B cell (primary cell): ENCODE measurements around the gene DACT2. TPM values are rescaled to one million over a fixed set of nuclear protein-coding genes. Genes with fewer than 3 reads are reported as not detected.

Source experiments
- ATAC-seq: fragments of 200-7000 bp; cut with Tn5 transposase; one replicate; pipeline ENCODE4 v1.10.0; 2021; ENCODE audit warnings: low read depth, mild to moderate bottlenecking, moderate number of reproducible peaks, moderate library complexity
- CTCF ChIA-PET: fragments of 350-600 bp; sonication (Branson Sonifier 250); formaldehyde crosslinking; loops from one replicate; lab custom pipeline; 2021; ENCODE audit warnings: antibody characterized with exemption, inconsistent platforms; lab: Charles Lee
- POLR2A ChIA-PET: fragments of 350-600 bp; sonication (Branson Sonifier 250); formaldehyde crosslinking; loops from one replicate; lab custom pipeline; 2021; ENCODE audit warnings: antibody characterized with exemption; lab: Charles Lee
- DNase-seq: peaks from one replicate; pipeline ENCODE4 v3.0.0; 2013
- H2AFZ ChIP-seq: 2 replicates; pipeline ENCODE4 v1.6.1; 2012; ENCODE audit warnings: mild to moderate bottlenecking, low read depth, low read length; ENCODE audit not compliant: insufficient read depth, poor library complexity, severe bottlenecking
- H3K27ac ChIP-seq, 2 donors: 1 replicate in 1 of 2; 2 replicates in 1 of 2; pipeline ENCODE4 v1.5.1; 2012 to 2013; ENCODE audit warnings: low read length in 2 of 2, mild to moderate bottlenecking in 2 of 2, moderate library complexity in 1 of 2
- H3K27me3 ChIP-seq, 4 experiments: fragments of 200-600 bp in 1 of 4; sonication (generic) in 1 of 4; replicated peaks in 1 of 4; 1 replicate in 2 of 4; 2 replicates in 2 of 4; pipeline versions ENCODE4 v1.6.1 to v1.7.0; 2013 to 2016; ENCODE audit warnings: low read length in 3 of 4, mild to moderate bottlenecking in 2 of 4, mixed read lengths in 1 of 4, moderate library complexity in 1 of 4; ENCODE audit not compliant: insufficient read depth in 4 of 4, control insufficient read depth in 3 of 4; ENCODE audit errors: control extremely low read depth in 1 of 4
- H3K36me3 ChIP-seq, 2 experiments: replicated peaks in 1 of 2; 1 replicate in 1 of 2; 2 replicates in 1 of 2; pipeline versions ENCODE4 v1.6.1 to v1.7.1; 2013; ENCODE audit warnings: low read length in 1 of 2; ENCODE audit not compliant: insufficient read depth in 2 of 2, control insufficient read depth in 1 of 2; ENCODE audit errors: control extremely low read depth in 1 of 2, extremely low read depth in 1 of 2
- H3K4me1 ChIP-seq, 2 donors: fragments of 200-600 bp in 1 of 2; sonication (generic) in 1 of 2; 1 replicate in 1 of 2; 2 replicates in 1 of 2; pipeline versions ENCODE4 v1.5.1 to v1.6.1; 2013 to 2017; ENCODE audit warnings: low read length in 2 of 2; ENCODE audit not compliant: control insufficient read depth in 2 of 2, insufficient read depth in 2 of 2
- H3K4me2 ChIP-seq: replicated peaks from 2 replicates; pipeline ENCODE3; 2012; ENCODE audit warnings: mild to moderate bottlenecking, low read depth, low read length; ENCODE audit not compliant: poor library complexity, severe bottlenecking
- H3K4me3 ChIP-seq, 5 experiments: fragments of 200-600 bp in 1 of 5; sonication (generic) in 1 of 5; 1 replicate in 3 of 5; 2 replicates in 2 of 5; pipeline versions ENCODE4 v1.5.1 to v1.7.0; 2011 to 2016; ENCODE audit warnings: low read length in 4 of 5, mild to moderate bottlenecking in 4 of 5, low read depth in 2 of 5, control low read depth in 1 of 5, moderate library complexity in 1 of 5; ENCODE audit not compliant: insufficient read depth in 1 of 5; ENCODE audit errors: control extremely low read depth in 1 of 5, extremely low read depth in 1 of 5
- H3K79me2 ChIP-seq: fragments of 200-600 bp; sonication (generic); one replicate; pipeline ENCODE4 v1.6.0; 2016; ENCODE audit warnings: low read length; ENCODE audit not compliant: control insufficient read depth, insufficient read depth
- H3K9ac ChIP-seq: fragments of 200-600 bp; sonication (generic); 2 replicates; pipeline ENCODE4 v1.6.1; 2017; ENCODE audit warnings: mild to moderate bottlenecking, low read length, moderate library complexity
- H3K9me3 ChIP-seq, 3 donors: one replicate each; pipeline versions ENCODE4 v1.6.1 to v1.7.1; 2013; ENCODE audit warnings: low read length in 2 of 3; ENCODE audit not compliant: control insufficient read depth in 2 of 3, insufficient read depth in 1 of 3; ENCODE audit errors: control extremely low read depth in 1 of 3
- H4K20me1 ChIP-seq: 2 replicates; pipeline ENCODE4 v1.6.0; 2012; ENCODE audit warnings: mild to moderate bottlenecking, low read length; ENCODE audit not compliant: insufficient read depth, control insufficient read depth, poor library complexity, severe bottlenecking
- H3K27ac Mint-ChIP-seq: one replicate; pipeline ENCODE4 v1.8.0; 2021; ENCODE audit warnings: mixed read lengths
- H3K27me3 Mint-ChIP-seq: one replicate; pipeline ENCODE4 v1.8.0; 2021; ENCODE audit warnings: mixed read lengths
- H3K4me1 Mint-ChIP-seq: one replicate; pipeline ENCODE4 v1.8.0; 2021; ENCODE audit warnings: mixed read lengths
- H3K4me3 Mint-ChIP-seq: one replicate; pipeline ENCODE4 v1.8.0; 2021; ENCODE audit warnings: mixed read lengths
- H3K9me3 Mint-ChIP-seq: one replicate; pipeline ENCODE4 v1.8.0; 2022; ENCODE audit warnings: mixed read lengths; ENCODE audit not compliant: insufficient read depth
- CTCF ChIP-seq: fragments of 200-600 bp; IDR thresholded peaks from one replicate; pipeline ENCODE4 v1.8.0; 2022; ENCODE audit warnings: antibody characterized with exemption, mild to moderate bottlenecking
- EZH2 ChIP-seq: IDR thresholded peaks from 2 replicates; pipeline ENCODE4 v1.6.1; 2012; ENCODE audit warnings: borderline replicate concordance, low read depth, mild to moderate bottlenecking, moderate library complexity, low read length; ENCODE audit not compliant: insufficient read depth, poor library complexity, severe bottlenecking
- WGBS: methylation state at CpG from one replicate; pipeline ENCODE4 v1.1.5; 2013; ENCODE audit warnings: missing lambda C conversion rate; ENCODE audit not compliant: insufficient coverage; 5-methylcytosine and 5-hydroxymethylcytosine counted together
- intact Hi-C: fragments of 100-400 bp; cut with micrococcal nuclease; formaldehyde crosslinking; loops from one replicate; pipeline ENCODE4 v1.10.0; 2022
- polyA plus RNA-seq: library from polyadenylated mRNA; depleted of rRNA; stranded (reverse); fragments of >200 nt; gene quantifications from 2 replicates; pipeline ENCODE4 v1.2.3, GENCODE V29; 2012
- total RNA-seq, 2 donors: library from RNA; stranded (reverse); fragments of 120-200 nt in 1 of 2; gene quantifications; 1 replicate in 1 of 2; 2 replicates in 1 of 2; pipeline versions ENCODE4 v1.2.3 to v1.2.4, GENCODE V29; 2013 to 2022

The DACT2 gene
- total and polyA plus RNA-seq, 2 donors (not counting 1 experiment from before 2014, with no cell fraction given), result not detected

- 94% methylated on average over 14 of the region's 16 CpGs for WGBS
- Histone ChIP-seq H2AFZ (no peak overlapping the region), H3K4me3 (no peak overlapping the region), H3K4me1 (no peaks in the 10 kb centered on the region), H3K27me3 (no peaks in the 10 kb centered on the region), H3K4me2 (no peak overlapping the region), H3K9me3 (peaks cover 0 to 7% (median 0%) of the 10 kb centered on the region in 3 donors), H3K36me3 (no peaks in the 10 kb centered on the region), H3K9ac (no peak overlapping the region), H3K79me2 (no peaks in the 10 kb centered on the region), H3K27ac (no peak overlapping the region), H4K20me1 (no peaks in the 10 kb centered on the region)
- no peak for TF ChIP-seq CTCF
- no peak for TF ChIP-seq EZH2
- Mint-ChIP-seq H3K27ac (no peak overlapping the region), H3K9me3 (no peaks in the 10 kb centered on the region), H3K4me1 (no peaks in the 10 kb centered on the region), H3K27me3 (peaks cover 4% of the 10 kb centered on the region), H3K4me3 (no peak overlapping the region)
- ChIA-PET CTCF (no interaction called here), POLR2A (no interaction called here)
- intact Hi-C loops, result no loop called here
- DNase-seq (no peak), ATAC-seq (no peak)
Measured at GRCh38 chr6:168269455-168270243, 49.9 kb downstream of the DACT2 start.

DNA sequence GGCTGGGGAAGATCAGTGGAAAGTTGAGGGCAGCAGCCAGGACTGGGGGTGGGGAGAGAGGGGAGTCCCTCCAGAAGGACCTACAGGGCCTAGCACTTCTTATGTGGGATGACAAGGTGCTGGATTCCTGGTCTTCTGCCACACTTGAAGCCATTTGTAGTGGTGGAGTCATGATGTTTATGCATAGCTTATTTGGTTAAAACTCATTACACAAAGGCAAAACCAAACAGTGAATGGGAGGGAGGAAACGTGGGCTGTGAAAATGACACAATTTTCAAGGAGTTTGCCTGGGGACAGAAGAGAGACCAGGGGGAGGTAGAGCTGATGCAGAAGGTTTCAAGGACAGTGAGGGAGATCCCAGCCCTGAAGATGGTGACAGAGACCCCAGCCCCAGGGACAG is 50.8 kb downstream of the DACT2 start:
- CTCF ChIA-PET, result no interaction called here

More for the DNA sequence above, 50.8 kb downstream of the DACT2 start:
- Histone ChIP-seq H3K36me3 (no peaks in the 10 kb centered on the region), H3K4me3 (no peak overlapping the region), H3K79me2 (no peaks in the 10 kb centered on the region), H3K27ac (no peak overlapping the region), H4K20me1 (no peaks in the 10 kb centered on the region), H3K4me2 (no peak overlapping the region), H3K9me3 (peaks cover 0 to 7% (median 0%) of the 10 kb centered on the region in 3 donors), H3K4me1 (no peaks in the 10 kb centered on the region), H3K27me3 (no peaks in the 10 kb centered on the region), H3K9ac (no peak overlapping the region), H2AFZ (no peak overlapping the region)
- Mint-ChIP-seq H3K27me3 (no peaks in the 10 kb centered on the region), H3K9me3 (no peaks in the 10 kb centered on the region), H3K4me1 (no peaks in the 10 kb centered on the region), H3K4me3 (no peak overlapping the region), H3K27ac (no peak overlapping the region)
- TF ChIP-seq EZH2, result no peak
- no peak for TF ChIP-seq CTCF
- POLR2A ChIA-PET, result no interaction called here
- WGBS, result 20% methylated on average over 1 of the region's 1 CpG
- ATAC-seq, result no peak
- intact Hi-C loops, result no loop called here
- DNase-seq, result no peak
